Measurements from ENCODE around the gene QPCT. TPM values are rescaled to one million over a fixed set of nuclear protein-coding genes. Genes with fewer than 3 reads are reported as not detected.
"Not testable (repeated sequence)": the region's sequence is repeated elsewhere in the genome, so short reads cannot be mapped to it uniquely, and the experiment has no call there.

The QPCT gene
- 4.9 TPM for total RNA-seq
- long read RNA-seq, transcript QPCT-201 (7 exons, 1,739 nt): major isoform, 14 of 15 reads
- long read RNA-seq, partial matches to known transcripts: 0 of 15 reads
- long read RNA-seq, other reads (novel, unspliced or antisense): 1 of 15 reads

GRCh38 chr2:37344453-37345361, at the start of gene QPCT:
QPCT (plus strand) TSS chr2:37344630; CDS start chr2:37344732, 102 bp downstream.
- peak within 1 kb of the TSS; percentile 38 for H3K27ac ChIP-seq
- no peaks in the 10 kb centered on the region for H3K36me3 ChIP-seq
- peak within 1 kb of the TSS; percentile 67 for H3K4me3 ChIP-seq
- no peak for TF ChIP-seq CTCF (IDR thresholded peaks at IDR 0.05)
- no peaks in the 10 kb centered on the region for H3K4me1 ChIP-seq
- intact Hi-C loops (cut with DNase I): no loop called here
- DNase-seq: peak; percentile 78
- no peaks in the 10 kb centered on the region for H3K9me3 ChIP-seq
- ATAC-seq: peak; percentile 83
- H3K27me3 ChIP-seq: no peaks in the 10 kb centered on the region

- ATAC-seq; H3K4me1 ChIP-seq; H3K4me3 ChIP-seq; H3K27ac ChIP-seq; H3K27me3 ChIP-seq; DNase-seq; intact Hi-C loops (cut with DNase I); H3K9me3 ChIP-seq: not testable (repeated sequence)
- H3K36me3 ChIP-seq: peaks cover 15% of the 10 kb centered on the region
These were observed 49.6 kb upstream of the QPCT start for GRCh38 chr2:37294858-37295257.

GRCh38 chr2:37295469-37296073, 48.9 kb upstream of the QPCT start:
- DNase-seq: no peak
- no peak for TF ChIP-seq CTCF (IDR thresholded peaks at IDR 0.05)
- no peak overlapping the region for H3K4me3 ChIP-seq

GRCh38 chr2:37297632-37298031, 46.8 kb upstream of the QPCT start:
- DNase-seq (no peak), ATAC-seq (no peak)
- no peaks in the 10 kb centered on the region for H3K36me3 ChIP-seq
- TF ChIP-seq CTCF (IDR thresholded peaks at IDR 0.05): no peak
- no peak overlapping the region for H3K4me3 ChIP-seq
- H3K27ac ChIP-seq: no peak overlapping the region
- no peaks in the 10 kb centered on the region for H3K4me1 ChIP-seq
- intact Hi-C loops (cut with DNase I): no loop called here
- no peaks in the 10 kb centered on the region for H3K9me3 ChIP-seq
- no peaks in the 10 kb centered on the region for H3K27me3 ChIP-seq

More at GRCh38 chr2:37295469-37296073, 48.9 kb upstream of the QPCT start:
- no peaks in the 10 kb centered on the region for H3K4me1 ChIP-seq
- no peaks in the 10 kb centered on the region for H3K27me3 ChIP-seq
- H3K27ac ChIP-seq: no peak overlapping the region
- no peak for ATAC-seq
- intact Hi-C loops (cut with DNase I): no loop called here
- H3K9me3 ChIP-seq: no peaks in the 10 kb centered on the region
- peaks cover 12% of the 10 kb centered on the region for H3K36me3 ChIP-seq

- no peak for ATAC-seq
- H3K4me3 ChIP-seq: no peak overlapping the region
- no peaks in the 10 kb centered on the region for H3K27me3 ChIP-seq
- no peak for TF ChIP-seq CTCF (IDR thresholded peaks at IDR 0.05)
- no peaks in the 10 kb centered on the region for H3K9me3 ChIP-seq
- intact Hi-C loops (cut with DNase I): no loop called here
- no peak for DNase-seq
- no peaks in the 10 kb centered on the region for H3K4me1 ChIP-seq
- H3K36me3 ChIP-seq: no peaks in the 10 kb centered on the region
- H3K27ac ChIP-seq: no peak overlapping the region
These were observed 44.3 kb upstream of the QPCT start for GRCh38 chr2:37300146-37300545.

- H3K27me3 ChIP-seq: no peaks in the 10 kb centered on the region
- no peaks in the 10 kb centered on the region for H3K4me1 ChIP-seq
- no peaks in the 10 kb centered on the region for H3K36me3 ChIP-seq
- intact Hi-C loops (cut with DNase I): no loop called here
- ATAC-seq: no peak
- no peak overlapping the region for H3K4me3 ChIP-seq
- TF ChIP-seq CTCF (IDR thresholded peaks at IDR 0.05): no peak
- H3K27ac ChIP-seq: no peak overlapping the region
- no peaks in the 10 kb centered on the region for H3K9me3 ChIP-seq
- no peak for DNase-seq
These were observed 43.9 kb upstream of the QPCT start for GRCh38 chr2:37300578-37300977.

All from upper lobe of right lung (tissue), 1 donor.